ENCODE results near the gene DENND5A.

Gene DENND5A

GRCh38 chr11:9265211-9266131, at the start of gene DENND5A:
Gene DENND5A, minus strand, starts transcription at chr11:9265350. Its CDS starts 281 bp downstream, at chr11:9265069.
- Mint-ChIP-seq H3K27ac (peak within 1 kb of the TSS; percentile 98), H3K4me3 (peak within 1 kb of the TSS; percentile 95), H3K27me3 (peaks cover 11% of the 10 kb centered on the region), H3K4me1 (ENCODE audit: low read depth) (peaks cover 44% of the 10 kb centered on the region), H3K9me3 (no peaks in the 10 kb centered on the region), H3K36me3 (ENCODE audit: low read depth) (no peaks in the 10 kb centered on the region)

GRCh38 chr11:9314291-9315077, 49.3 kb upstream of the DENND5A start, which contains the start of gene TMEM41B:
Gene TMEM41B, minus strand, starts transcription at chr11:9314593. Its CDS starts 152 bp downstream, at chr11:9314441.
- Mint-ChIP-seq H3K36me3 (ENCODE audit: low read depth) (no peaks in the 10 kb centered on the region), H3K4me1 (ENCODE audit: low read depth) (peaks cover 38% of the 10 kb centered on the region), H3K27me3 (no peaks in the 10 kb centered on the region), H3K4me3 (peak within 1 kb of the TSS; percentile 98), H3K9me3 (no peaks in the 10 kb centered on the region), H3K27ac (peak within 1 kb of the TSS; percentile 98)

- H3K4me3 Mint-ChIP-seq: peak overlapping the region; percentile 98
- peaks cover 38% of the 10 kb centered on the region for H3K4me1 Mint-ChIP-seq (ENCODE audit: low read depth)
- H3K27me3 Mint-ChIP-seq: no peaks in the 10 kb centered on the region
- H3K27ac Mint-ChIP-seq: peak overlapping the region; percentile 98
- no peaks in the 10 kb centered on the region for H3K9me3 Mint-ChIP-seq
- H3K36me3 Mint-ChIP-seq (ENCODE audit: low read depth): no peaks in the 10 kb centered on the region
Measured at GRCh38 chr11:9313648-9314290, 48.6 kb upstream of the DENND5A start.

- no peak overlapping the region for H3K27ac Mint-ChIP-seq
Measured at GRCh38 chr11:9310485-9311090, 45.4 kb upstream of the DENND5A start.

GRCh38 chr11:9304178-9304577, 39.0 kb upstream of the DENND5A start:
- no peaks in the 10 kb centered on the region for H3K27me3 Mint-ChIP-seq
- no peaks in the 10 kb centered on the region for H3K9me3 Mint-ChIP-seq
- peaks cover 9% of the 10 kb centered on the region for H3K4me1 Mint-ChIP-seq (ENCODE audit: low read depth)
- no peak overlapping the region for H3K27ac Mint-ChIP-seq
- no peak overlapping the region for H3K4me3 Mint-ChIP-seq
- H3K36me3 Mint-ChIP-seq (ENCODE audit: low read depth): peaks cover 4% of the 10 kb centered on the region

More at GRCh38 chr11:9310485-9311090, 45.4 kb upstream of the DENND5A start:
- peaks cover 4% of the 10 kb centered on the region for H3K36me3 Mint-ChIP-seq (ENCODE audit: low read depth)
- no peak overlapping the region for H3K4me3 Mint-ChIP-seq
- peaks cover 48% of the 10 kb centered on the region for H3K4me1 Mint-ChIP-seq (ENCODE audit: low read depth)
- no peaks in the 10 kb centered on the region for H3K27me3 Mint-ChIP-seq
- no peaks in the 10 kb centered on the region for H3K9me3 Mint-ChIP-seq

GRCh38 chr11:9302448-9302847, 37.3 kb upstream of the DENND5A start:
- H3K27ac Mint-ChIP-seq: no peak overlapping the region
- no peaks in the 10 kb centered on the region for H3K9me3 Mint-ChIP-seq
- no peaks in the 10 kb centered on the region for H3K36me3 Mint-ChIP-seq (ENCODE audit: low read depth)

GRCh38 chr11:9301720-9302119, 36.6 kb upstream of the DENND5A start:
- H3K27me3 Mint-ChIP-seq: no peaks in the 10 kb centered on the region
- no peak overlapping the region for H3K4me3 Mint-ChIP-seq
- no peak overlapping the region for H3K27ac Mint-ChIP-seq
- H3K4me1 Mint-ChIP-seq (ENCODE audit: low read depth): peaks cover 1% of the 10 kb centered on the region
- H3K36me3 Mint-ChIP-seq (ENCODE audit: low read depth): no peaks in the 10 kb centered on the region
- H3K9me3 Mint-ChIP-seq: no peaks in the 10 kb centered on the region

More at GRCh38 chr11:9302448-9302847, 37.3 kb upstream of the DENND5A start:
- Mint-ChIP-seq H3K27me3 (no peaks in the 10 kb centered on the region), H3K4me3 (no peak overlapping the region), H3K4me1 (ENCODE audit: low read depth) (peaks cover 5% of the 10 kb centered on the region)

- H3K4me3 Mint-ChIP-seq: no peak overlapping the region
- H3K27ac Mint-ChIP-seq: no peak overlapping the region
- no peaks in the 10 kb centered on the region for H3K27me3 Mint-ChIP-seq
- peaks cover 8% of the 10 kb centered on the region for H3K4me1 Mint-ChIP-seq (ENCODE audit: low read depth)
- no peaks in the 10 kb centered on the region for H3K9me3 Mint-ChIP-seq
- H3K36me3 Mint-ChIP-seq (ENCODE audit: low read depth): peaks cover 9% of the 10 kb centered on the region
Measured at GRCh38 chr11:9293646-9294045, 28.5 kb upstream of the DENND5A start.

GRCh38 chr11:9285850-9286587, 20.9 kb upstream of the DENND5A start:
- H3K4me1 Mint-ChIP-seq (ENCODE audit: low read depth): peaks cover 8% of the 10 kb centered on the region
- no peak overlapping the region for H3K27ac Mint-ChIP-seq
- no peak overlapping the region for H3K4me3 Mint-ChIP-seq
- H3K36me3 Mint-ChIP-seq (ENCODE audit: low read depth): peaks cover 17% of the 10 kb centered on the region
- no peaks in the 10 kb centered on the region for H3K27me3 Mint-ChIP-seq
- H3K9me3 Mint-ChIP-seq: no peaks in the 10 kb centered on the region

- peak overlapping the region; percentile 23 for H3K27ac Mint-ChIP-seq
- H3K4me3 Mint-ChIP-seq: peak overlapping the region; percentile 35
- peaks cover 14% of the 10 kb centered on the region for H3K4me1 Mint-ChIP-seq (ENCODE audit: low read depth)
- H3K27me3 Mint-ChIP-seq: no peaks in the 10 kb centered on the region
- peaks cover 12% of the 10 kb centered on the region for H3K36me3 Mint-ChIP-seq (ENCODE audit: low read depth)
- H3K9me3 Mint-ChIP-seq: no peaks in the 10 kb centered on the region
Measured at GRCh38 chr11:9280655-9281301, 15.6 kb upstream of the DENND5A start.

- Mint-ChIP-seq H3K4me1 (ENCODE audit: low read depth) (peaks cover 21% of the 10 kb centered on the region), H3K9me3 (no peaks in the 10 kb centered on the region), H3K27me3 (no peaks in the 10 kb centered on the region), H3K4me3 (no peak overlapping the region), H3K36me3 (ENCODE audit: low read depth) (peaks cover 8% of the 10 kb centered on the region), H3K27ac (no peak overlapping the region)
Measured at GRCh38 chr11:9277176-9277575, 12.0 kb upstream of the DENND5A start.

- Mint-ChIP-seq H3K4me1 (ENCODE audit: low read depth) (peaks cover 21% of the 10 kb centered on the region), H3K4me3 (no peak overlapping the region), H3K27ac (no peak overlapping the region), H3K9me3 (no peaks in the 10 kb centered on the region), H3K36me3 (ENCODE audit: low read depth) (peaks cover 8% of the 10 kb centered on the region), H3K27me3 (no peaks in the 10 kb centered on the region)
Measured at GRCh38 chr11:9276571-9276970, 11.4 kb upstream of the DENND5A start.

- Mint-ChIP-seq H3K4me1 (ENCODE audit: low read depth) (peaks cover 8% of the 10 kb centered on the region), H3K27ac (no peak overlapping the region), H3K9me3 (no peaks in the 10 kb centered on the region), H3K36me3 (ENCODE audit: low read depth) (no peaks in the 10 kb centered on the region), H3K4me3 (no peak overlapping the region), H3K27me3 (no peaks in the 10 kb centered on the region)
Measured at GRCh38 chr11:9274499-9275258, 9.5 kb upstream of the DENND5A start.
